Frontal cortex (tissue), 4 donors: ENCODE results near the gene TMPRSS9. TPM values are rescaled to one million over a fixed set of nuclear protein-coding genes. Genes with fewer than 3 reads are reported as not detected.

Experiments used
- DNase-seq, 2 donors: peaks; one replicate each; pipeline ENCODE4 v3.0.0; 2012; ENCODE audit warnings: low spot score in 2 of 2
- FAIRE-seq: peaks from 2 replicates; lab custom pipeline; 2012; peaks lifted over from hg19 to GRCh38; lab: Jason Lieb, UNC
- total RNA-seq: library from RNA; depleted of rRNA; stranded (reverse); fragments of >200 nt; gene quantifications from one replicate; pipeline ENCODE4 v1.2.3, GENCODE V29; 2014
- donor health status: control.
- donor health status: control.
- donor health status: control.

Gene TMPRSS9
- total RNA-seq, 1 donor from 2014 or later, result 0.41 TPM

DNA sequence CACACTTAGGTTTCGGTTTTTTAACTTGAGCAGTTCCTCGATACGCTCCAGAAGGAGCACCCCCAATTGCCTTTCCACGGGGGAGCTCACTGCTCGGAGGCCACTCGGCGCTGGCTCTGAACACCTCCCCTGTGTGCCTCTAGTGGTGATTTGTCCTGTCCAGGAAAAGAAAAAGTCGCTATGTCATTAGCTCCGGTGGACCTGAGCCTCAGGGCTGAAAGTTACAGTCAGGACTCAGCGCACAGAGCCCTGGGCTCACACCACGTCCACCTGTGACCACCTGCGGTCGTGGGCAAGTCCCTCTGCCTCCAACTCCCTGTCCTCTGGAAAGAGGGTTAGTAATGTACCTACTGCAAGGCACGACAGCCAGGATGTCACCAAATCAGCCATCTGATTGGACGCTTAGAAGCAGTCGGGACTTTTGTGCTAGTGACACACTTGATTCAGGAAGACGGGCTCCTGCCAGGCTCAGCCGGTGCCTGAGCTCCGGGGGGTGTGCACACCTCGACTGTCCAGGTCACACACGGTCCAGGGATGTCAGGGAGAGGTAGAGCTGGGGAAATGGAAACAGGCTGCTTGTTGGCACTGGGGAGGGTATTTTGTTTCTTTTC lies 3.9 kb upstream of the TMPRSS9 start:
- no peak for FAIRE-seq
- DNase-seq, result no peak

DNA sequence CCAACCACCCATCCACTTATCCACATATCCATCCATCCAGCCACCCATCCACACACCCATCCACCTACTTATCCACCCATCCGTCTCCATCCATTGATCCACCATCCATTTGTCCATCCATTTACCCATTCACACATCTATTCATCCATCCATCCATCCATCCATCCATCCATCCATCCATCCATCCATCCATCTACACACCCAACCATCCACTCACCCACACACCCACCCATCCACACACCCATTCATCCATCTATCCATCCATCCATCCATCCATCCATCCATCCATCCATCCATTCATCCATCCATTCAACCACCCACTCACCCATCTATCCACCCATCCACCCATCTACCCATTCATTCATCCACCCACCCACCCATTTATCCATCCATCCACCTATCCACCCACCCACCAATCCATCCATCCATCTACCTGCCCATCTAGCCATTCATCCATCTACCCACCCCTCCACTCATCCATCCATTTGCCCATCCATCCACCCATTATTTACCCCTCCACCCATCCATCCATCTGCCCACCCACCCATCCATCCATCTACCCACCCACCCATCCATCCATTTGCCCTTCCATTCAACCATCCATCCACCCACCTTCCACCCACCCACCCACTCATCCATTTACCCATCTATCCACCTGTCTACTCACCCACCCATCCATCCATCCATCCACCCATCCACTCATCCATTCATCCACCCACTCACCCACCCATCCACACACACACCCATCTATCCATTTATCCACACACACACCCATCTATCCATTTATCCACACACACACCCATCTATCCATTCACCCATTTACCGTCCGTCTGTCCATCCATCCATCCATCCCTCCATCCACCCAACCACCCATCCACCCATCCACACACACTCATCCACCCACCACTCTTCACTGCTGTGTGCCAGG lies 2.5 kb upstream of the TMPRSS9 start:
- DNase-seq, result no peak
- no peak for FAIRE-seq

- no peak for DNase-seq
These were observed 1.4 kb upstream of the TMPRSS9 start for GRCh38 chr19:2358548-2359173.

DNA sequence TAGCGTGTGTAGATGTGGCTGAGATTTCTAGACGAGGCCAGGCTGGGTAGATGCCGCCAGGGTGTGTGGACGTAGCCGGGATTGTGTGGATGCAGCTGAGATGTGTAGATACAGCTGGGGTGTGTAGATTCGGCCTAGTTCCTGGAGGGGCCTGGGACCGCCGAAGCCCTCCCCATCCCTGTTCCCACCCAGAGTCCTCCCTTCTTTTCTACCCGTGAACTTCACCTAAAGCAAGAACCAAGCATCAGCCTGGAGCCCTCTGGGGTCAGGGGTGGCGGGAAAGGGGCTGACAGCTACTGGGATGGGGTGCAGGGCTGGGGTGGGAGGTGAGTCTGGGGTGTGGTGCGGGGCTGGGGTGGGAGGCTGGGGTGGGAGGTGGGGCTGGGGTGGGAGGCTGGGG lies 768 bp downstream of the TMPRSS9 start:
- DNase-seq (no peak), FAIRE-seq (no peak)

More at GRCh38 chr19:2358548-2359173, 1.4 kb upstream of the TMPRSS9 start:
- no peak for FAIRE-seq

DNA sequence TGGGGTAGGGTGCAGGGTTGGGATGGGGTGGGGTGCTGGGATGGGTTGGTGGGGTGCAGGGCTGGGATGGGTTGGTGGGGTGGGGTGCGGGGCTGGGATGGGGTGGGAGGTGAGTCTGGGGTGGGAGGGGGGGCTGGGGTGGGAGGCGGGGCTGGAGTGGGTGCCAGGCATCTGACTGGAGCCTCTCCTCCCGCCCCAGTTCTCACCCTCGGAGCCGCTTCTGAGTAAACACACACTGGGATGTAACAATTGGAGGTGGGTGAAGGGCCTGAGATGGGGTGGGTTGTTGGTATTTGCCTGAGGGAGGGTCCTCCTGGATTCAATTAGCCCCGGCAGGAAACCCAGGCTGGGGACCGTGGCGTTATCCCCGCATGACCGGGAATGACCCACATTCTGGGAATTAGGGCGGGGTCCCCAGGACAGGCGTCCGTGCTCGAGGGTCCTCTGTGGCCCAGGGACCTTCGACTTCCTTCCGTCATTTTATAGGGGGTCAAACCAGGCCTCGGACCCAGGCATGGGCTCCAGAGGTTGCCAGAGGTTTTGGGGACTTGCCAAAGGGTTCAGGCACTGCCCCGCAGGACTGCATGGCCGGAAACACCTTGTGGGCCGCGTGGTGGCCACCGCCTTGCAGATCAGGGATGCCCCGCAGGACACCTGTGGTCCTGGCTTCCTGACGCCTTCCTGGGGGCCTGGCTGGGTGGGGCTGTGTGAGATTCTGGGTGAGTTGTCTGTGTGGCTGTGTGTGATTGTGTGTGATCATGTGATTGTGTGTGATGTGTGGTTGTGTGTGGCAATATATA lies 1.4 kb downstream of the TMPRSS9 start:
- FAIRE-seq, result no peak
- no peak for DNase-seq

- FAIRE-seq (no peak), DNase-seq (no peak)
These were observed 2.2 kb downstream of the TMPRSS9 start for GRCh38 chr19:2362046-2362969.

- no peak for DNase-seq
- no peak for FAIRE-seq
These were observed 2.9 kb downstream of the TMPRSS9 start for GRCh38 chr19:2362970-2363300.

- no peak for FAIRE-seq
These were observed 3.4 kb downstream of the TMPRSS9 start for GRCh38 chr19:2363419-2363818.

DNA sequence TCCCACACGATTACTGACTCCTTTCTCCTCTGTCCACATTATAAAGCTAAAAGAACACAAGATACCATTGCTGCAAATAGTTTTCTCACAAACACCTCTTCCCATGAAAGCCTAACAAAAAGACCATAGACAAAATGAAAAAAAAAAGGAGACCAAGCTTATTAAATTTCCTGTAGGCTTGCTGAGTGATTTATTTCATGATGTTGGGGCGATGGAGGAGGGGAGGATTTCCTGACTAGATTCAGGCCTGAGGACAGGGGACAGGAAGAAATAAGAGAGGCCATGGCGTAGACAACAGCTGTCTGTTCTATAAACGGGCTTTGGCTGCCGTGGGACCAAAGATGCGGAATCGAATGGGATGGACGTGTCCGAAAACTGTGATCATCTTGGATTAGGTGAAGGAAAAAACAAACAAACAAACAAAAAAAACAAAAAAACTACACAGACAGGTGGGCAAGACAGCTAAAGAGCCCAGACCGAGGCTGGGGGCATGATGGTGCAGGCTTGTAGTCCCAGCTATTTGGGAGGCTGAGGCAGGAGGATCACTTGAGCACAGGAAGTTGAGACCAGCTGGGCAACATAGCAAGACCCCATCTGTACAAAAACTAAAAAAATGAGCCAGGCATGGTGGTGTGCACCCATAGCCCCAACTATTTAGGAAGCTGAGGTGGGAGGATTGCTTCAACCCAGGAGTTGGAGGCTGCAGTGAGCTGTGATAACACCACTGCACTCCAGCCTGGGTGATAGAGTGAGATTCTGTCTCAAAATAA lies 5.3 kb downstream of the TMPRSS9 start:
- no peak for FAIRE-seq

More at GRCh38 chr19:2363419-2363818, 3.4 kb downstream of the TMPRSS9 start:
- DNase-seq, result no peak

DNA sequence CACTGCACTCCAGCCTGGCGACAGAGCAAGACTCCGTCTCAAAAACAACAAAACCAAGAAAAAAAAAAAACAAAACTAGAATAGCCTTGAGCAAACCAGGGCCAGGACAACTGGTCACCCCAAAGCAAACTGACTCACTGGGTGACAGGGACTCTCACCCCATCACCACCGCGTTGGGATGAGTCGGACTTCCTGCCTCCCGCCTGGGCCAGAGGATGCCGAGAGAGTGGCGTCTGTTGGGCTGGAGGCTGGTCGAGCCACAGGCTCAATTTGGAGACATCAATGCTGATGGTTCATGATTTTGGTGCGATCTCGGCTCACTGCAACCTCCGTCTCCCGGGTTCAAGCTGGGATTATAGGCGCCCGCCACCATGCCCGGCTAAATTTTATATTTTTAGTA lies 11.6 kb downstream of the TMPRSS9 start:
- no peak for DNase-seq

More for the DNA sequence above, 5.3 kb downstream of the TMPRSS9 start:
- no peak for DNase-seq

GRCh38 chr19:2372076-2372612 lies 12.1 kb downstream of the TMPRSS9 start:
- FAIRE-seq, result no peak
- DNase-seq, result no peak

More for the DNA sequence above, 11.6 kb downstream of the TMPRSS9 start:
- FAIRE-seq, result no peak

- DNase-seq, result no peak
- no peak for FAIRE-seq
These were observed 14.7 kb downstream of the TMPRSS9 start for GRCh38 chr19:2374808-2375207.

- DNase-seq (no peak), FAIRE-seq (no peak)
These were observed 15.5 kb downstream of the TMPRSS9 start for GRCh38 chr19:2375353-2376121.

- no peak for DNase-seq
- FAIRE-seq, result no peak
These were observed 16.9 kb downstream of the TMPRSS9 start for GRCh38 chr19:2376784-2377519.

GRCh38 chr19:2380567-2380966 lies 20.5 kb downstream of the TMPRSS9 start:
- FAIRE-seq, result no peak

GRCh38 chr19:2381148-2381820 lies 21.2 kb downstream of the TMPRSS9 start:
- peak in 1 of 2 donors; percentile 87 for DNase-seq
- peak; percentile 98 for FAIRE-seq

More at GRCh38 chr19:2380567-2380966, 20.5 kb downstream of the TMPRSS9 start:
- DNase-seq, result no peak
